Smooth muscle cell (in vitro differentiated cells): ENCODE results near the gene METTL13. TPM values are rescaled to one million over a fixed set of nuclear protein-coding genes. Genes with fewer than 3 reads are reported as not detected.

Source experiments
- DNase-seq: peaks from one replicate; lab custom pipeline; 2025; ENCODE audit not compliant: unreplicated experiment; lab: John Stamatoyannopoulos, UW
- H2AFZ ChIP-seq: fragments of 200-600 bp; sonication (generic); 2 replicates; pipeline ENCODE4 v1.6.0; 2016; ENCODE audit warnings: antibody characterized with exemption, low read depth, mild to moderate bottlenecking
- H3F3A ChIP-seq: fragments of 200-600 bp; sonication (generic); 2 replicates; pipeline ENCODE4 v1.6.0; 2017; ENCODE audit warnings: antibody characterized with exemption, low read depth
- H3K27ac ChIP-seq: fragments of 200-600 bp; sonication (generic); 2 replicates; pipeline ENCODE4 v1.5.1; 2016; ENCODE audit warnings: low read depth, mild to moderate bottlenecking
- H3K27me3 ChIP-seq: fragments of 200-600 bp; sonication (generic); 2 replicates; pipeline ENCODE4 v1.6.1; 2016; ENCODE audit warnings: low read depth, mild to moderate bottlenecking
- H3K36me3 ChIP-seq: fragments of 200-600 bp; sonication (generic); 2 replicates; pipeline ENCODE4 v1.5.1; 2016; ENCODE audit warnings: low read depth
- H3K4me1 ChIP-seq: fragments of 200-600 bp; sonication (generic); 2 replicates; pipeline ENCODE4 v1.5.1; 2016; ENCODE audit warnings: low read depth
- H3K4me2 ChIP-seq: fragments of 200-600 bp; sonication (generic); 2 replicates; pipeline ENCODE4 v1.6.0; 2016; ENCODE audit warnings: mild to moderate bottlenecking
- H3K4me3 ChIP-seq: fragments of 200-600 bp; sonication (generic); 2 replicates; pipeline ENCODE4 v1.5.1; 2016; ENCODE audit warnings: mild to moderate bottlenecking
- H3K79me2 ChIP-seq: fragments of 200-600 bp; sonication (generic); 2 replicates; pipeline ENCODE4 v1.6.0; 2016; ENCODE audit warnings: low read depth, mild to moderate bottlenecking
- H3K9ac ChIP-seq: fragments of 200-600 bp; sonication (generic); 2 replicates; pipeline ENCODE4 v1.6.0; 2016; ENCODE audit warnings: low read depth
- H3K9me3 ChIP-seq: fragments of 200-600 bp; sonication (generic); replicated peaks from 2 replicates; pipeline ENCODE4 v1.5.1; 2016; ENCODE audit warnings: low read depth
- H4K20me1 ChIP-seq: fragments of 200-600 bp; sonication (generic); 2 replicates; pipeline ENCODE4 v1.6.0; 2016; ENCODE audit warnings: low read depth
- CTCF ChIP-seq: fragments of 200-600 bp; sonication (generic); IDR thresholded peaks from 2 replicates; pipeline ENCODE4 v1.5.1; 2017; ENCODE audit warnings: borderline replicate concordance, mild to moderate bottlenecking, antibody characterized with exemption; ENCODE audit not compliant: insufficient read depth, poor library complexity, severe bottlenecking
- WGBS: methylation state at CpG from one replicate; pipeline ENCODE4 v1.1.7; 2016; ENCODE audit warnings: low lambda C conversion rate; 5-methylcytosine and 5-hydroxymethylcytosine counted together
- polyA plus RNA-seq: library from polyadenylated mRNA; unstranded; fragments of >200 nt; fragmentation: Nextera tagmentation; extraction: Ambion mirVana; gene quantifications from 2 replicates; pipeline ENCODE4 v1.2.1, GENCODE V29; 2016
- total RNA-seq: library from RNA; depleted of rRNA; stranded (reverse); fragments of >200 nt; gene quantifications from 2 replicates; pipeline ENCODE4 v1.2.3, GENCODE V29; 2014

The METTL13 gene
- total and polyA plus RNA-seq, 2 experiments from 2014 or later: 17.5 to 19.2 TPM

DNA sequence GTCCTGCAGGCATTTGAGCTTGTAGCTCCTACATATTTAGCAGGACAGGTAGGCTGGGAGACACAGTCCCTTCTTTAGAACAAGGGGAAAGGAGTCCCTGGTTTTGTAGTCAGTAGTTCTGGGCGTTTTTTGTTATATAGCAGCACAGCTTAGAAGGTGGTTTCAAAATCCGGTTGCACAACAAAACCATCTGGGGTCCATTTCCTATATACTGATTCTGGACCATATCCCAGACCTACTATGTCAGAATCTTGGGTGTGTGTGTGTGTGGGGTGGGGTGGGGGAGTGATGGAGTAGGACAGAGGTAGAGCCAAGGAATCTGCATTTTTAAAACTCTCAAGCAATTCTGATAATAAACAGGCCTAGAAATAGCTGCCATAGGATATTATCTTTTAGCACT lies 21.6 kb downstream of the METTL13 start:
- Histone ChIP-seq H3K27ac (no peak overlapping the region), H3K4me1 (no peaks in the 10 kb centered on the region), H3K79me2 (no peaks in the 10 kb centered on the region), H2AFZ (no peak overlapping the region), H3F3A (no peaks in the 10 kb centered on the region), H4K20me1 (no peaks in the 10 kb centered on the region), H3K36me3 (no peaks in the 10 kb centered on the region), H3K4me2 (no peak overlapping the region), H3K9me3 (no peaks in the 10 kb centered on the region), H3K4me3 (no peak overlapping the region), H3K9ac (no peak overlapping the region), H3K27me3 (no peaks in the 10 kb centered on the region)
- DNase-seq: no peak
- 84% methylated on average over 2 of the region's 2 CpGs for WGBS
- no peak for TF ChIP-seq CTCF

GRCh38 chr1:171803461-171804022 lies 22.1 kb downstream of the METTL13 start:
- no peak for DNase-seq
- WGBS: 98% methylated on average over 17 of the region's 17 CpGs
- no peaks in the 10 kb centered on the region for H4K20me1 ChIP-seq
- H2AFZ ChIP-seq: no peak overlapping the region
- H3K79me2 ChIP-seq: no peaks in the 10 kb centered on the region
- no peaks in the 10 kb centered on the region for H3K36me3 ChIP-seq
- no peak overlapping the region for H3K27ac ChIP-seq
- no peaks in the 10 kb centered on the region for H3F3A ChIP-seq
- no peak overlapping the region for H3K4me2 ChIP-seq
- no peaks in the 10 kb centered on the region for H3K27me3 ChIP-seq
- H3K9me3 ChIP-seq: no peaks in the 10 kb centered on the region
- no peak overlapping the region for H3K4me3 ChIP-seq
- H3K9ac ChIP-seq: no peak overlapping the region
- no peaks in the 10 kb centered on the region for H3K4me1 ChIP-seq
- no peak for TF ChIP-seq CTCF

GRCh38 chr1:171805395-171806115 lies 24.1 kb downstream of the METTL13 start:
- Histone ChIP-seq H3K9me3 (no peaks in the 10 kb centered on the region), H3K9ac (no peak overlapping the region), H3K4me3 (no peak overlapping the region), H4K20me1 (no peaks in the 10 kb centered on the region), H2AFZ (no peak overlapping the region), H3K79me2 (no peaks in the 10 kb centered on the region), H3K4me2 (no peak overlapping the region), H3K27ac (no peak overlapping the region), H3F3A (no peaks in the 10 kb centered on the region), H3K27me3 (no peaks in the 10 kb centered on the region), H3K4me1 (no peaks in the 10 kb centered on the region), H3K36me3 (no peaks in the 10 kb centered on the region)
- 87% methylated on average over 9 of the region's 9 CpGs for WGBS
- no peak for DNase-seq
- TF ChIP-seq CTCF: no peak

DNA sequence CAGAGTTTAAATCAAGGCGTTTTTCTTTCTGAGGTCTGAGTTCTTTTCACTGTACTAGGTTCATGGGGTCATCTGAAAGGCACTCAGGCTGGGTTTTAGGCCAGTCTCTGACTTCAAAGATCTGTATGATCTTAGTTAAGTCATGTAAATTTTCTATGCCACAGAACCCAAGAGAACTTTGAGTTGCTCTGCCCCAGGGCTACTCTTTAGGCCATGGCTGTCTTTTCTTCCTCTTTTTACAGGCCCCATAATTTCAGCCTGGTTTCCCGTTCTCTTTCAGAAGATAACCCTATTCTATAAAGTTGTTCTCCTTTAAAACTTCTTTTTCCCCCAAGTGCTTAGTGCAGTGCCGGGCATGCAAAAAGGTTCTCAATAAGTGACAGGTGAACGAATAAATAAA lies 26.1 kb downstream of the METTL13 start:
- H3K36me3 ChIP-seq: no peaks in the 10 kb centered on the region
- no peaks in the 10 kb centered on the region for H3K4me1 ChIP-seq
- H3K27me3 ChIP-seq: no peaks in the 10 kb centered on the region
- H4K20me1 ChIP-seq: no peaks in the 10 kb centered on the region
- no peak overlapping the region for H3K4me2 ChIP-seq
- H3K9ac ChIP-seq: no peak overlapping the region
- TF ChIP-seq CTCF: no peak
- no peak overlapping the region for H2AFZ ChIP-seq
- no peak overlapping the region for H3K27ac ChIP-seq
- H3K9me3 ChIP-seq: no peaks in the 10 kb centered on the region
- no peaks in the 10 kb centered on the region for H3K79me2 ChIP-seq
- no peaks in the 10 kb centered on the region for H3F3A ChIP-seq
- 74% methylated on average over 4 of the region's 4 CpGs for whole genome bisulfite sequencing
- no peak overlapping the region for H3K4me3 ChIP-seq
- no peak for DNase-seq
